Endothelial cell of umbilical vein (primary cell): ENCODE data around the gene EML4. TPM values are rescaled to one million over a fixed set of nuclear protein-coding genes. Genes with fewer than 3 reads are reported as not detected.

Source experiments
- BruUV-seq: library from RNA; stranded (reverse); fragments of 400-500 nt; replicated peaks from 2 replicates; lab custom pipeline; 2021; lab: Mats Ljungman, UMichigan
- CTCF ChIA-PET: fragments of 300-600, 350-600 bp; sonication (Branson Sonifier 250); formaldehyde crosslinking; loops from one replicate; lab custom pipeline; 2021; ENCODE audit warnings: antibody characterized with exemption, inconsistent platforms; lab: Charles Lee
- POLR2A ChIA-PET: fragments of 300-600, 350-600 bp; sonication (Branson Sonifier 250); formaldehyde crosslinking; loops from one replicate; lab custom pipeline; 2021; ENCODE audit warnings: antibody characterized with exemption, inconsistent platforms; lab: Charles Lee
- DNase-seq: peaks from one replicate; pipeline ENCODE4 v3.0.0-alpha.2; 2011; ENCODE audit warnings: low read depth, low spot score
- FAIRE-seq: peaks from 2 replicates; lab custom pipeline; 2011; peaks lifted over from hg19 to GRCh38; lab: Jason Lieb, UNC
- H2AFZ ChIP-seq: 2 replicates; pipeline ENCODE4 v1.6.0; 2012; ENCODE audit warnings: low read depth, low read length, control low read depth, inconsistent platforms
- H3K27ac ChIP-seq: 2 replicates; pipeline ENCODE4 v1.5.1; 2011; ENCODE audit warnings: low read depth, mild to moderate bottlenecking, control low read depth, low read length, moderate library complexity; ENCODE audit not compliant: insufficient read depth
- H3K27me3 ChIP-seq, 2 experiments: 2 replicates each; pipeline versions ENCODE4 v1.6.0 to v1.6.1; 2011; ENCODE audit warnings: low read length in 2 of 2, mixed read lengths in 1 of 2; ENCODE audit not compliant: control insufficient read depth in 2 of 2, insufficient read depth in 2 of 2
- H3K36me3 ChIP-seq, 2 experiments: 2 replicates in 1 of 2; 3 replicates in 1 of 2; pipeline ENCODE4 v1.5.1; 2011; ENCODE audit warnings: low read length in 2 of 2, mild to moderate bottlenecking in 1 of 2, moderate library complexity in 1 of 2; ENCODE audit not compliant: control insufficient read depth in 2 of 2, insufficient read depth in 2 of 2; ENCODE audit errors: extremely low read depth in 1 of 2
- H3K4me1 ChIP-seq: 3 replicates; pipeline ENCODE4 v1.5.1; 2011; ENCODE audit warnings: mild to moderate bottlenecking, low read length; ENCODE audit not compliant: control insufficient read depth, insufficient read depth; ENCODE audit errors: extremely low read depth
- H3K4me2 ChIP-seq: 2 replicates; pipeline ENCODE4 v1.6.1; 2011; ENCODE audit warnings: low read length, control low read depth, mixed read lengths; ENCODE audit not compliant: insufficient read depth
- H3K4me3 ChIP-seq, 3 experiments: fragments of 200-600 bp in 1 of 3; sonication (generic), shearing (Covaris generic) in 1 of 3; replicated peaks in 1 of 3; 2 replicates each; pipeline ENCODE4 v1.5.1; 2011 to 2016; ENCODE audit warnings: control low read depth in 3 of 3, low read length in 3 of 3, mild to moderate bottlenecking in 2 of 3, inconsistent platforms in 1 of 3, low read depth in 1 of 3, moderate library complexity in 1 of 3; ENCODE audit not compliant: insufficient read depth in 1 of 3
- H3K79me2 ChIP-seq: 2 replicates; pipeline ENCODE4 v1.6.0; 2012; ENCODE audit warnings: low read length, inconsistent platforms; ENCODE audit not compliant: control insufficient read depth, insufficient read depth
- H3K9ac ChIP-seq: replicated peaks from 2 replicates; pipeline ENCODE3; 2011; ENCODE audit warnings: low read length, control low read depth; ENCODE audit not compliant: insufficient read depth; ENCODE audit errors: extremely low read depth
- H3K9me1 ChIP-seq: replicated peaks from 3 replicates; pipeline ENCODE4 v1.6.0; 2011; ENCODE audit warnings: mild to moderate bottlenecking, low read length; ENCODE audit not compliant: control insufficient read depth, insufficient read depth; ENCODE audit errors: extremely low read depth
- H3K9me3 ChIP-seq: replicated peaks from 2 replicates; pipeline ENCODE4 v1.5.1; 2012; ENCODE audit warnings: low read length, inconsistent platforms; ENCODE audit not compliant: control insufficient read depth, insufficient read depth
- H4K20me1 ChIP-seq: replicated peaks from 2 replicates; pipeline ENCODE3; 2011; ENCODE audit warnings: mild to moderate bottlenecking, low read length; ENCODE audit not compliant: control insufficient read depth, insufficient read depth; ENCODE audit errors: extremely low read depth
- EZH2 ChIP-seq: IDR thresholded peaks from 2 replicates; pipeline ENCODE4 v1.6.1; 2012; ENCODE audit warnings: borderline replicate concordance, low read depth, mild to moderate bottlenecking, moderate library complexity, low read length, inconsistent platforms; ENCODE audit not compliant: severe bottlenecking
- FOS ChIP-seq: IDR thresholded peaks from 2 replicates; pipeline ENCODE4 v1.6.1; 2011; ENCODE audit warnings: mild to moderate bottlenecking, low read length, moderate library complexity, borderline replicate concordance; ENCODE audit not compliant: insufficient read depth
- GATA2 ChIP-seq: IDR thresholded peaks from 2 replicates; pipeline ENCODE4 v1.7.0; 2011; ENCODE audit warnings: low read depth, mild to moderate bottlenecking, moderate library complexity, mixed read lengths, low read length; ENCODE audit not compliant: insufficient read length, insufficient read depth
- JUN ChIP-seq: IDR thresholded peaks from 2 replicates; pipeline ENCODE4 v1.6.1; 2011; ENCODE audit warnings: borderline replicate concordance, low read depth; ENCODE audit not compliant: insufficient read length, insufficient read depth
- MYC ChIP-seq: IDR thresholded peaks from one replicate; pipeline ENCODE4 v1.6.1; 2011; ENCODE audit warnings: mild to moderate bottlenecking, low read depth, low read length
- POLR2A ChIP-seq: IDR thresholded peaks from 2 replicates; pipeline ENCODE4 v1.6.1; 2012; ENCODE audit warnings: low read depth, mild to moderate bottlenecking, control low read depth, low read length
- POLR2AphosphoS5 ChIP-seq: IDR thresholded peaks from 2 replicates; pipeline ENCODE4 v1.6.1; 2012; ENCODE audit warnings: low read depth, mild to moderate bottlenecking, control low read depth, low read length, moderate library complexity; ENCODE audit not compliant: insufficient read depth
- dilution Hi-C: fragments of 300-500 bp; cut with MboI; formaldehyde crosslinking; loops from one replicate; pipeline ENCODE4 v1.15.0; 2019; ENCODE audit warnings: low sequenced_read_pairs; ENCODE audit not compliant: extremely low pct_ligation_motif_present
- intact Hi-C: fragments of 100-400 bp; cut with micrococcal nuclease; formaldehyde crosslinking; loops from one replicate; pipeline ENCODE4 v1.10.0; 2022
- polyA plus RNA-seq, 4 experiments: library from polyadenylated mRNA; depleted of rRNA in 3 of 4; stranded (reverse) in 3 of 4; unstranded in 1 of 4; fragments of >200 nt; gene quantifications; 2 replicates each; pipeline versions ENCODE4 v1.2.1 to v1.2.3, GENCODE V29; 2011 to 2012; ENCODE audit warnings: missing spikeins in 1 of 4
- total RNA-seq: library from RNA; stranded (reverse); gene quantifications from 2 replicates; pipeline ENCODE4 v1.2.3, GENCODE V29; 2021
- TF ChIP-seq, protein P1 (sequence below), 2 donors: IDR thresholded peaks; 1 replicate in 1 of 2; 2 replicates in 1 of 2; pipeline ENCODE4 v1.5.1; 2011; ENCODE audit warnings: low read length in 2 of 2, mild to moderate bottlenecking in 2 of 2, moderate library complexity in 2 of 2, control low read depth in 1 of 2, inconsistent platforms in 1 of 2, low read depth in 1 of 2; ENCODE audit not compliant: insufficient read depth in 1 of 2; ENCODE audit errors: extremely low read depth in 1 of 2
- TF ChIP-seq, protein P2 (sequence below): IDR thresholded peaks from 2 replicates; pipeline ENCODE4 v1.6.1; 2011; ENCODE audit not compliant: insufficient read depth, insufficient read length

EML4 gene
- total and polyA plus RNA-seq, 2 donors (not counting 3 experiments of a cell fraction or from before 2014, with no cell fraction given), result 13.3 to 32.0 TPM

DNA sequence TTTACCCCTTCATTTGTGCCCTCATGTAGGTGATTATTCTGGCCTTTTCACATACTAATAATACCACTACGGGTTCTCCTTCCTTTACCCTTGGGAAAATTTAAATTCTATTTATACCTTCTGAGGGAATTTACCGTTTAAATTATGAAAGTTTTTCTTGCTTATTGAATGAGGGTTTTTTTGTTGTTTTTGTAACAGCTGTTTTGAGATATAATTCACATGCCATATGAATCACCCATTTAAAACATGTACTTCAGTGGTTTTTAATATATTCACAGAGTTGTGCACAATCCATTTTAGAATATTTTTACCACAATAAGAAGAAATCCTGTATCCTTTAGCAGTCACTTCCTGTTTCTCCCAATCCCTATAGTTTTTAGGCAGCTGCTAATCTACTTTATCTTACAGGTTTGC is 54.7 kb downstream of the EML4 start:
- Histone ChIP-seq H3K36me3 (no peaks in the 10 kb centered on the region), H3K4me2 (peak overlapping the region; percentile 53), H3K79me2 (peaks cover 6% of the 10 kb centered on the region), H2AFZ (no peak overlapping the region), H4K20me1 (no peaks in the 10 kb centered on the region), H3K4me1 (peaks cover 13% of the 10 kb centered on the region), H3K4me3 (no peak overlapping the region), H3K9me1 (no peaks in the 10 kb centered on the region), H3K9ac (no peak overlapping the region), H3K9me3 (no peaks in the 10 kb centered on the region), H3K27me3 (no peaks in the 10 kb centered on the region), H3K27ac (peak overlapping the region; percentile 12)
- dilution Hi-C loops (no loop called here), intact Hi-C loops (no loop called here)
- FAIRE-seq (peak; percentile 28), DNase-seq (peak; percentile 64)
- CTCF ChIA-PET, result interaction anchor here (1.3 to 1.9 kb wide), 2 partner anchors 10 to 105 kb away, joined by 5 to 7 read pairs; no protein-coding TSS in a partner anchor
- TF ChIP-seq, protein P1, sequence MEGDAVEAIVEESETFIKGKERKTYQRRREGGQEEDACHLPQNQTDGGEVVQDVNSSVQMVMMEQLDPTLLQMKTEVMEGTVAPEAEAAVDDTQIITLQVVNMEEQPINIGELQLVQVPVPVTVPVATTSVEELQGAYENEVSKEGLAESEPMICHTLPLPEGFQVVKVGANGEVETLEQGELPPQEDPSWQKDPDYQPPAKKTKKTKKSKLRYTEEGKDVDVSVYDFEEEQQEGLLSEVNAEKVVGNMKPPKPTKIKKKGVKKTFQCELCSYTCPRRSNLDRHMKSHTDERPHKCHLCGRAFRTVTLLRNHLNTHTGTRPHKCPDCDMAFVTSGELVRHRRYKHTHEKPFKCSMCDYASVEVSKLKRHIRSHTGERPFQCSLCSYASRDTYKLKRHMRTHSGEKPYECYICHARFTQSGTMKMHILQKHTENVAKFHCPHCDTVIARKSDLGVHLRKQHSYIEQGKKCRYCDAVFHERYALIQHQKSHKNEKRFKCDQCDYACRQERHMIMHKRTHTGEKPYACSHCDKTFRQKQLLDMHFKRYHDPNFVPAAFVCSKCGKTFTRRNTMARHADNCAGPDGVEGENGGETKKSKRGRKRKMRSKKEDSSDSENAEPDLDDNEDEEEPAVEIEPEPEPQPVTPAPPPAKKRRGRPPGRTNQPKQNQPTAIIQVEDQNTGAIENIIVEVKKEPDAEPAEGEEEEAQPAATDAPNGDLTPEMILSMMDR (IDR thresholded peaks at IDR 0.05; ENCODE audit: extremely low read depth in 1 of 2, insufficient read depth in 1 of 2, low read depth in 1 of 2, low read length in 2 of 2), result no peak
- TF ChIP-seq POLR2A, result no peak
- TF ChIP-seq, protein P2, sequence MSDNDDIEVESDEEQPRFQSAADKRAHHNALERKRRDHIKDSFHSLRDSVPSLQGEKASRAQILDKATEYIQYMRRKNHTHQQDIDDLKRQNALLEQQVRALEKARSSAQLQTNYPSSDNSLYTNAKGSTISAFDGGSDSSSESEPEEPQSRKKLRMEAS, result no peak
- TF ChIP-seq GATA2, result no peak
- POLR2A ChIA-PET, result no interaction called here
- BruUV-seq, result no TSS peak

DNA sequence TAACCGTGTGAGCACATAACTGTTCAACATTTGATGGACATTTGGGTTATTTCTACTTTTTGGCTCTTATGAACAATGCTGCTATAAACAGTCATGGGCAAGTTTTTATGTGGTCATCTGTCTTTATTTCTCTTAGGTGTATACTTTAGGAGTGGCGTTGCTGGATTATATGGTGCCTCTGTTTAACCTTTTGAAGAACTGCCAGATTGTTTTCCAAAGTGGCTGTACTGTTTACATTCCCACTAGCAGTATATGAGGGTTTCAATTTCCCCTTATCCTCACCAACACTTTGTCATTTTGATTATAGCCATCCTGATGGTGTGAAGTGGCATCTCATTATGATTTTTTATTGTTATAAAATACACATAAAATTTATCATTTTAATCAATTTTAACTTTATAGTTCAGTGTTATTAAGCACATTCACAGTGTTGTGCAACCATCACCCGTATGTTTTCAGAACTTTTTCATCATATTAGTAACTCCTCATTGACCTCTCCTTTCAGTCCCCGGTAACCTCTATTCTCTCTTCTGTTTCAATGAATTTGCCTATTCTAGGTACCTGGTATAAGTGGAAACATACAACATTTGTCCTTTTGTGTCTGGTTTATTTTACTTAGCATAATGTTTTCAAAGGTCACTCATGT is 55.4 kb downstream of the EML4 start:
- DNase-seq, result no peak

More for the DNA sequence above, 55.4 kb downstream of the EML4 start:
- dilution Hi-C loops (no loop called here), intact Hi-C loops (no loop called here)
- POLR2A ChIA-PET, result no interaction called here
- Histone ChIP-seq H3K27me3 (no peaks in the 10 kb centered on the region), H3K27ac (no peak overlapping the region), H3K9me1 (no peaks in the 10 kb centered on the region), H3K36me3 (no peaks in the 10 kb centered on the region), H3K4me3 (no peak overlapping the region), H4K20me1 (no peaks in the 10 kb centered on the region), H3K9me3 (no peaks in the 10 kb centered on the region), H2AFZ (no peak overlapping the region), H3K9ac (no peak overlapping the region), H3K4me2 (peak overlapping the region; percentile 53), H3K4me1 (peaks cover 13% of the 10 kb centered on the region), H3K79me2 (peaks cover 6% of the 10 kb centered on the region)
- TF ChIP-seq EZH2, result no peak
- no peak for TF ChIP-seq POLR2AphosphoS5
- TF ChIP-seq, protein P1 (IDR thresholded peaks at IDR 0.05; ENCODE audit: extremely low read depth in 1 of 2, insufficient read depth in 1 of 2, low read depth in 1 of 2, low read length in 2 of 2), result no peak
- TF ChIP-seq, protein P2, result no peak
- no peak for TF ChIP-seq MYC
- TF ChIP-seq FOS, result no peak
- no peak for TF ChIP-seq JUN
- no peak for TF ChIP-seq GATA2
- TF ChIP-seq POLR2A, result no peak
- BruUV-seq, result no TSS peak
- CTCF ChIA-PET, result interaction anchor here (1.9 kb wide), 1 partner anchor 9 kb away, joined by 7 read pairs; no protein-coding TSS in a partner anchor
- FAIRE-seq, result no peak
